C4-2B (cell line): ENCODE results near the gene FEM1B.

Source experiments
- ZFX ChIP-seq: fragments of 450-650 bp; IDR thresholded peaks from 2 replicates; pipeline ENCODE4 v1.6.1; 2017
- TF ChIP-seq, protein P1 (sequence below): fragments of 450-650 bp; conservative IDR thresholded peaks from 2 replicates; pipeline ENCODE4 v1.5.1; 2017; ENCODE audit warnings: mild to moderate bottlenecking

DNA sequence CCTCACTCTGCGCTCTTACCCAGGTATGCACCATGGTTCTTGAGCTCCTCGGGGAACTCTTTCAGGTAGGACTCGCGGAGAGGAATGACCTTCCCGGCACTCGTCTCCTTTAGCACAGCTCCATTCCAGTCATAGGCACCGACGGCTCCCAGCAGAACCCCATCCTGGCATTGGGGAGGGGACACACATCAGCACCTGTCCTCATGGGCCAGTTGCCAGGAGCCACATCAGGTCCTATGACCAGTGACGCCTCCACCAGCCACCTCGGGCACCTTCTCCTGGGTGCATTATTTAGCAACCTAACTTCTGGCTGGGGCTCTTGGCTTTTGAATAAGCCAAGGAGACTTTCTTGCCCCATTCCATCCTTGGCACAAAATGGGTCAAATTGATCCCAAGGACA lies 61.9 kb downstream of the FEM1B start:
- TF ChIP-seq, protein P1, sequence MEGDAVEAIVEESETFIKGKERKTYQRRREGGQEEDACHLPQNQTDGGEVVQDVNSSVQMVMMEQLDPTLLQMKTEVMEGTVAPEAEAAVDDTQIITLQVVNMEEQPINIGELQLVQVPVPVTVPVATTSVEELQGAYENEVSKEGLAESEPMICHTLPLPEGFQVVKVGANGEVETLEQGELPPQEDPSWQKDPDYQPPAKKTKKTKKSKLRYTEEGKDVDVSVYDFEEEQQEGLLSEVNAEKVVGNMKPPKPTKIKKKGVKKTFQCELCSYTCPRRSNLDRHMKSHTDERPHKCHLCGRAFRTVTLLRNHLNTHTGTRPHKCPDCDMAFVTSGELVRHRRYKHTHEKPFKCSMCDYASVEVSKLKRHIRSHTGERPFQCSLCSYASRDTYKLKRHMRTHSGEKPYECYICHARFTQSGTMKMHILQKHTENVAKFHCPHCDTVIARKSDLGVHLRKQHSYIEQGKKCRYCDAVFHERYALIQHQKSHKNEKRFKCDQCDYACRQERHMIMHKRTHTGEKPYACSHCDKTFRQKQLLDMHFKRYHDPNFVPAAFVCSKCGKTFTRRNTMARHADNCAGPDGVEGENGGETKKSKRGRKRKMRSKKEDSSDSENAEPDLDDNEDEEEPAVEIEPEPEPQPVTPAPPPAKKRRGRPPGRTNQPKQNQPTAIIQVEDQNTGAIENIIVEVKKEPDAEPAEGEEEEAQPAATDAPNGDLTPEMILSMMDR: no peak
- no peak for TF ChIP-seq ZFX
